NCI-H82 treated with DMSO at 0.1 percent for 48 hours (cell line): ENCODE measurements around the gene EPB41L2.
"Not testable (repeated sequence)": the region's sequence is repeated elsewhere in the genome, so short reads cannot be mapped to it uniquely, and the experiment has no call there.

ENCODE experiments used
- DNase-seq: peaks from one replicate; lab custom pipeline; 2025; ENCODE audit not compliant: unreplicated experiment; lab: John Stamatoyannopoulos, UW

Gene EPB41L2

GRCh38 chr6:131004936-131005335 is 58.1 kb downstream of the EPB41L2 start:
- no peak for DNase-seq

DNA sequence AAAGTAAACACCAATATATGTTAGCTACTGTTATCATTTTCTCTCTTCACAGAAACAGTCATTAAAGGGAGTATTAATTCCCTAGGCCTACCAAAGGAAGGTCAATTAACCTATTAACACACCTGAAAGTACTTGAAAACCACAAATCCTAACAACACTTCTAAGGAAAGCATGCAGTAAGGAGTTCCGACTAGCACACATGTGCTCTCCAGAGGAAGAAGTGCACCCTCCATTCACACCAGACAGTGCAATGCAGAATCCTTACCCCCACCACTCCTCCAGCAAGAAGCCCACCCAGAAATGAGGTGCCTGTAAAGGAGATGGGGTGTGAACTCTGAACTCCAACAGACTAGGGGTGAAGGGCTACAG is 58.7 kb downstream of the EPB41L2 start:
- DNase-seq: no peak

- DNase-seq: no peak
Measured at GRCh38 chr6:131003488-131004386, 59.3 kb downstream of the EPB41L2 start.

- DNase-seq: no peak
Measured at GRCh38 chr6:131002661-131002980, 60.4 kb downstream of the EPB41L2 start.

DNA sequence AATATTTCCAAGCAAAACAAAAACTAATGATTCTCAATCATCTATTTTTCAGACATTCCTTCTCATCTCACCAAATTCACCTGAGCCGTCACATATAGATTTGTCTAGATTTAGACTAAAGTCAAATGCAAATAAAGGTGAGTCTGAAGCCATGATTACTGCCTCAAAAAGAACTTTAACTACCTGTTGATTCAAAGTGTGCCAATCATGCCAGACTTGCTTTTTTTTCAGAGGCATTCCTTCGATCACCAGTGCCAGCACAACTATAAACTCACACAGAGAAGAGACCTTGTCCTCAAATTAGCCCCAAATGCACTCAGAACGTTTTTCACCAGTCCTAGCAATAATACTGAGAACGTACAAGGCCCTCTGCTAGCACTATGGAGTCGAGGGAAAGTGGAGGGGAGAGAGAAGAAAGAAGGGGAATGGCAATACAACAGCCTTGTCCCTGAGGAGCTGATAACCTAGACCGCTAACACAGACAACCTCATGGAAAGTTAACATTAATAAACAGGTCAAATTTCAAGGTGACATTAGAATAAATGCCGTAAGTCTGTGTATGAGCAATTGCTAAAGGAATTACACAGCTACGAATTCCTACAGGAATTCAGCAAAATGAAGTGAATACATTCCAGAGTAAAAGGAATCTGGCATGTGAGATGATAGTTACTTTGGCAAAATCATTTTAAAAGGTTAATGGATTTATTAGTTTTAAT is 60.9 kb downstream of the EPB41L2 start:
- DNase-seq: no peak

- DNase-seq: no peak
Measured at GRCh38 chr6:131001111-131001736, 61.8 kb downstream of the EPB41L2 start.

DNA sequence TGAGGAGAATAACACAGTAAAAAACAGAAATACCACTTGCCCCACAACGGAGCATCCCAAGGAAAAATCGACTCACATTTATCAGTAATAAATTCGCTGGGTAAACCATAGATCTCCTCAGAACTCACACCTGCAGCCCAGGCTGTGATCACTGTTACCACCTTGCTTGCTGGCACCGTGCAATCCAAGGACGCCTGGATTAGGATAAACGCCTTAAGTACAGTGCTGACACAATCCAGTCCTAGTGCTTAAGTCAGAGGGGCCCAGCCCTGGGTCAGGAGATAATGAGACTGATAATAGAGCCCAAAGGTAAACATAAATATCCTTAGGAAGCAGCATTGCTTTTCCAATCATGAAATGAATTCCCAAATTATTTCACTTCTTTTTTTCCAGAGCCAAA is 62.5 kb downstream of the EPB41L2 start:
- peak; percentile 84 for DNase-seq

- peak; percentile 39 for DNase-seq
Measured at GRCh38 chr6:130997061-130997753, 65.8 kb downstream of the EPB41L2 start.

- DNase-seq: no peak
Measured at GRCh38 chr6:130996635-130997034, 66.4 kb downstream of the EPB41L2 start.

DNA sequence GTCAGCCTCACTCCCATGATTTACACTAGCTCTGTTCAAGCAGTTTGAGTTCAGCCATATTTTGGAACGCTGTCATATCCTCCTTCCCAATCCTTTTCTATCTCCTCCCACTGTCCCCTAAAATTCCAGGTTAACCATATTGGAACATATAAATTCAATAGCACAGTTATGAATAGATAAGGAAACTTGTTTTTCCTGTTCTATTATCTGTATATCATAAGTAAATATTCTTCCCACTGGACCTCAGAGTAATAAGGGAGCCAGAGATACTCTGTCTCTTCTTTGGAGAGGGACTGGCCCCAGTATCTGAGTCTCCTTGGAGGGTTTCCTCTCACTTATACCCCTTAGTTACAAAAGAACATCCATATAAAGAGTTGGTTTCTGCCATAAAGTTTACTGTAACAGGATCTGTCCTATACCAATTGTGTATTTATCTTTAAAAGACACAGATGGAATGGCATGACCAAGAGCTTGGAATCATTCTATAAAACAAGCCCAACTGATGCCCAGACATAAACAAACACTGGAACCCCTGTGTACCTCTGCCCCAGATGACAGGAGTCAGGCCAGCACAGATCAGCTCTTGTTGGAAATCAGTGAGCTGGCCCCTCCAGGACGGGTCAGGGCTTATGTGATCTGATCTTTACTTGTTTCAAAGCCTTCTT is 67.1 kb downstream of the EPB41L2 start:
- DNase-seq: no peak

DNA sequence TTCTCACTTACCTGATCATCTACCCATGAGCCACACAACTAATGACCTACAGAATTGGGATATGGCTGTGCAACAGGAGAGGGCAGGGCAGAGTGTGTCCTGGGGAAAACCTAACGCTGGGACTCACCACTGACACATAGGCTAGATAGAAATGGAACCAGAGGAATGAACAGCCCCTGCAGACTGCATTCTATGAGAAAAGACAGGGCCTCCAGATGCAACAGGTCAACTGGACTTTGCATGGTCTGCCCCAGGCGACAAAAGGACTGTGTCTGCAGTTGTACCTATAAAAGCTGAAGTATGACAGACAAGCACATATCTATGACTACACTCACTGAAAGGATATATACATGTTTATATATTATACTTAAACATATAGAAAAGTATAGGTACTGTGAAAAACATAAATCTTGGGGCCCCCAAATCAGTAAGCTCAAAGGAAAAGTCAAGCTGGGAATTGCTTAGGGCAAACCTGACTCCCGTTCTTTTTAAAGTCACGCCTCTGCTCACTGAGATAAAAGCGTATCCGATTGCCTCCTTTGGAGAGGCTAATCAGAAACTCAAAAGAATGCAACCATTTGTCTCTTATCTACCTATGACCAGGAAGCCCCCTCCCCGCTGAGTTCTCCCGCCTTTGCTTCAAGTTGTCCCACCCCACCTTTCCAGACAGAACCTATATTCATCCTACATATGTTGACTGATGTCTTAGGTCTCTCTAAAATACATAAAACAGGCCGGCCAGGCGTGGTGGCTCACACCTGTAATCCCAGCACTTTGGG is 68.5 kb downstream of the EPB41L2 start:
- DNase-seq: no peak

- no peak for DNase-seq
Measured at GRCh38 chr6:130993292-130993765, 69.7 kb downstream of the EPB41L2 start.

GRCh38 chr6:130991422-130992137 is 71.5 kb downstream of the EPB41L2 start:
- no peak for DNase-seq

DNA sequence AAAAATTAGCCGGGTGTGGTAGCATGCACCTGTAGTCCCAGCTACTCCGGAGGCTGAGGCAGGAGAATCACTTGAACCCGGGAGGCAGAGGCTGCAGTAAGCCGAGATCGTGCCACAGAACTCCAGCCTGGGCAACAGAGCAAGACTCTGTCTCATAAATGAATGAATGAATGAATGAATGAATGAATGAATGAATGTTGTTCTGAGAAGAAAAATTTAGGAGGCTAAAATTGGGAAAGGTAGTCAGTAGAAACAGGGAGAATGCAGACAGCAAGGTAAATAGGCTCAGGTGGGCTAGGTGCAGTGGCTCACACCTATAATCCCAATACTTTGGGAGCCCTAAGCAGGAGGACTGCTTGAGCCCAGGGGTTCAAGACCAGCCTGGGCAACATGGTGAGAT is 75.5 kb downstream of the EPB41L2 start:
- not testable (repeated sequence) for DNase-seq

DNA sequence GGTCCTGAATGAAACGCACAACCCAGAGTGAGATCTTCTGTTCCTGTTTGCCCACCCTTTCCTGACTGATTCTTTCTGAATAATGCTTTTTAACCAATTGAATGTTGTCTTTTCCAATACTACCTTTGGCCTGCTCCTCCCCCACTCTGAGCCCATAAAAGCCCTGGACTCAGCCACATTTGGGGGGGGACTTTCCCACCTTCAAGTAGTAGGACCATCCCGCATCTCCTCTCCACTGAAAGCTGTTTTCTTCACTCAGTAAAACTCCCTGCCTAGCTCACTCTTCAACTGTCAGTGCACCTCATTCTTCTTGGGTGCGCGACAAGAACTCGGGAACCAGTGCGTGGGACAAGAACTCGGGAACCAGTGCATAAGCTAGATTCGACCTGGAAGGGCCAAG is 77.9 kb downstream of the EPB41L2 start:
- DNase-seq: no peak

GRCh38 chr6:130982941-130983456 is 80.0 kb downstream of the EPB41L2 start:
- no peak for DNase-seq

DNA sequence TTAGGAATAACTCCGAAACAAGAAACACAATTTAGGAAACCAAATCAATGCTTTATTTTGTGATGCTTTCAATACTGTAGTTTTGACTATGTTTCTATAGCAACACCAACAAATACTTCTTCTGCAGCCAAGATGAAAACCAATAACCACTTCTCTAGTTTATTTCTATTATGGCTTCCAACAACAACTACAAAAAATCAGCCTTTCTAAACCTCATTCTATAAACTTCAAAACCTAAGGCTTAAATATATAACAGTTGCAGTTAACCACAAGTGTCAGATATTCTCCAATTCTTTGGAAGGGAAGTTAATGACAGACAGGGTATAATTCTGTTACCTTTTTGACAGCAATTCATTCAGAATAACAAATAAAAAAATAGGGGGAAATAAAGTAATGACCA is 80.9 kb downstream of the EPB41L2 start:
- DNase-seq: no peak

- no peak for DNase-seq
Measured at GRCh38 chr6:130981409-130981808, 81.6 kb downstream of the EPB41L2 start.
